Stimulated activated CD4-positive, alpha-beta T cell treated with anti-CD3 and anti-CD28 coated beads, Interleukin-12 subunit alpha, Interleukin-12 subunit beta, amount 100 ng/mL, for 4 hours (primary cell): Measurements from ENCODE around the gene SOBP.

Experiments
- DNase-seq: peaks from one replicate; pipeline ENCODE4 v3.0.0-alpha.2; 2020

SOBP gene

DNA sequence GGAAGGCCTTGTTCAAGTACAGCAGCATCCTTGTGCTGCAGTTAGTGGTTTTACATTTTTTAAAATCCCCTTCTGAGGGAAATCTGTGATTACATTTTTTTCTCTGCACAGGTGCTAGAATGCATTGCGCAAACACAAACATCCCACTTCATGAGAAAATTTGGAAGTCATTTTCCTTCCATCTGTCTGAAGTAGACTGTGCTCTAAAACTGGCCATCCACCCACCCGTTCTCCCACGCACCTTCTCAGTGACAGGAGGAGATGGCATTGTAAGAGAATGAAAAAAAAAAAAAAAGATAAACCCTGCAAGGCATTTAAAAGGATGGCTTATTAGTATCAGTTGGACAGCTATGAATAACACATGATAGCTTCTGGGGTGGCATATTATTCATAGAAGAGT is 65.0 kb downstream of the SOBP start:
- DNase-seq, result no peak

DNA sequence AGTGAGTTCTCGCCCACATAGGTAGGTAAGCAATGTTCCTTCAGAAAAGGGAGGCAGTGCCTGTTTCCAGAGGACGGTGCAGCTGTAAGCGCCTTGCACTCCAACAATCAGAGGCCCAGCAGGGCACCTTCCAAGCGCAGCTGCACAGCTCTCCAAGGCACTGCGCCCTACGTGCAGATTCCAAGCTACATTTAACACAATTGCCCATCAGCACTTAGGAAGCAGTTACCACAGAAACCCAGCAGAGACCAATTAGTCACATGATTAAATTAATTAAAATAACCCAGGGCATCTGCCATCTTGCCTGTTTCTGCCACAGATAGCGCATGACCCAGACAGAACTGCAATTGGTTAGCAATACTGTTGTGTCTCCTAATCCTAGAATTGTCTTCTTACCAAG is 65.5 kb downstream of the SOBP start:
- no peak for DNase-seq

DNA sequence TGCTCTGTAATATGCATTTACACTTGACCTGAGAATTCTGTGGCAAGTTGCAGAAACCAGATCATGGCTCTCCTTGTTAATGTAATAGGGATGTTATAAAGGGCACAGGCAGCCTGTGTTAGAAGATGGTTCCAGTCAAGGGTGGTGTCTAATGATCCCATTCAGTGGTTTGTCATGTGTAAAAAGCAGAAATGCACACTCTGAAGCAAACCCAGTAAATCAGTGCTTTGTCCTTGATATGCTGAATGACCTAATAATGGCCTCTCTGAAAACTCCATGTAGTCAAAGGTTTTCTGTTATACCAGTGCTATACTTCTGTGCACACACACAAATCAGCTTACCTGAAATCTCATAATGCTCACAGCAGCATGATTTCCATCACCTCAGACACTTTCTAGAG is 66.2 kb downstream of the SOBP start:
- DNase-seq, result no peak

DNA sequence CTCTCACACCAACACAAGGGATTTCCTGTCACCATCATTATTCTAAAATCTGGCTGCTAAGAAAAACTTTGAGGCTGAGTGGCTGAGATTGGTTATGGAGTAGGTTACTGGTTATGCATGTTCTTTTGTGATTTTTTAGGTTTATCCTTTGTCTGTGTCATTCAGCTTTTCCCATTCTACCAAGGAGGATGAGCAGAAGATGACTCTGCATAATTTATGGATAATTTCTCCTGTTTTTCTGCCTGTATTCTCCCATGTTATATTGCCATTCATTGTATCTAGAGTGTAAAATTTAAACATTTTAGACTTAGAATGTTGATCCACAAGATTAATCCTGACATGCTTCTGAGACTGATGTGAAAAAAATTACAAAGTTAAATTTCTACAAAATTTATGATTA is 67.8 kb downstream of the SOBP start:
- no peak for DNase-seq

DNA sequence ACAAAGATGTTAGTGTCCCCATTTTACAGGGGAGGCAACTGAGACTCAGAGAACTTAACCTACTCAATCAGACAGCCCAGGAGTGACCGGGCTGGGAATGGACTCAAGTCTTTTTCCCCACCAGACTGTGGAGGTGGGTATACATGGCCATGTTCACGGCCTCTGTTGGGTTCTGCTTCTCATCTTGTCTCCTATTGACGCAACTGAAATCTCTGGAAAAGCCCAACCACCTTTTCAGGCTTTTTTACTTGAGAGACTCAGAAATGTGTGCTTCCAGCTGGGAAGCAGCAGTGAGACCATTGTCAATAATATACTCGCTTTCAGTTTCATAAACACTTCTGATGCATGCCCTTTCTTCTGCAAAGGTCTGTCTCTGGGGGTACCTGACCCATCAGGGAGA is 70.7 kb downstream of the SOBP start:
- DNase-seq, result no peak

DNA sequence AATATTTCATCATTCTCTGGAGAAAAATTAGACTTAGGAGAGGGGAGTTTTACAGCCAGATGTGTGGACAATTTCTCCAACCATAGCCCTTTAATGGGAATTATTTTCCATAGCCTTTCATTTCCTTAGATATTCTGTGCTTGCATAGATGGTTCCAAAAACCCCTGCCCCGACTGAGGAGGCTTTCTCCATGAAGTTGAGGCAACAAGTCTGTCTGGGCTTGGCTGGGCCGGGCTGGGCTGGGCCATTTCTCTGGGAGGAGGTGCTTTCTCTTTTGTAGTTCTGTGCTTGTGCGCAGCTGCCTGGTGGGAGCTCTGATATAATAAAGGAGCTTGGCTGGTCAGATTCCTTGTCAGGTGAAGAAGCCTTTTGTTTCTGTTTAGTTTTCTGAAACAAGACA is 71.4 kb downstream of the SOBP start:
- no peak for DNase-seq

DNA sequence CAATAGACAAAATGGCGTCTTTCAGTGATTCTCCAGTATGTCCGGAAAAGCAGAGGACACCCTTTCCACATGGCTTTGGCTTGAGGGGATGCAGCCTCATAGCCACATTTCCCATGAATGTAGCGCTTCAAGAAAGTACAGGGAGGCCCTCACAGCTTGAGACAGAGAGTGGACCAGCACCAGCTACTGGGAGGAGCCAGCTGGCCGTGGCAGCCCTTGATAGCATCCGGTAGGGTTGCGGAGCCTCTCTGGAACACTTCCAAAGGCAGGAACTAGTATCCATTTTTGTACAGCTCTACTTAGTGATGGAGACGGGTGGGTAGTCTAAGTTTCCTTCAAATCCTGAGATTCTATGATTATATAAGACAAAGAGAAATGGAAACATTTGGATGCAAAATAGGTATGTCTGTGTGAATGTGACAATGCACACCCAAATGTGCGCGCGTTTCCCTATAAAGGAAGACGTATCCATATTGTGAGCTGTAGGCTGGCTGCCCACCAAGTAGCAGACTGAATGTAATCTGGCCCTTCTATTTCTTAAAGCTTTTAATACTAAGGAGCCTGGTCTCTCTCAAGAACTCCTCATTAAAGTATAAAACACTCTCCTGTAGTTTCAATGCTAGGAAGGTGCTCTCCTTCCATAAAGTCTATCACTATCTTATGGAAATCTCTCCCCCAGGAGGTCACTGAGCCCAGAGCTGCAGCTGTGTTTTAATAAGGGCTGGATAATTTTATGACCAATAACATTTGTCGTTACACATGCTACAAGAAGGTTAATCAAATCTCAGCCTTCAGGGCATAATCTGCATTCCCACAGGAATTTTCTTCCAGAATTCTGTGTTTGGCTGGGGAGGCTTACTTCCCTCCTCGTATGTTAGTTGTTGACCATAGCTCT is 74.0 kb downstream of the SOBP start:
- DNase-seq, result no peak

DNA sequence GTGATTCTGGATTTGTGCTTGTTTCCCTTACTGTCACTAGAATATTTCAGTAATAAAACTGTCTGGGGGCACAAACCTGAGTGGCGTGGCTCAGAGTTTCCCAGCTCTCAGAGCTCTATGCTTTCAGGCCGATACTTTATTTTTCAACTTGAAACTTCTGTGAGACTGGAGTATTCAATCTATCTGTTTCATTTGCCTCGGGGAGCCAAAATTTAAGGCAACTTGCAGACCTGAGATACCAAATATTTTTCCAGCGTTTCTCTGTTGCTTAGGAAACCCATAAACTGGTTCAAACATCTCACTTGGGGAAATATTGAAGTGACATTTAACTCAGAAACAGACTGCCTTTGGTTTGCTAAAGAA is 74.7 kb downstream of the SOBP start:
- DNase-seq, result no peak

DNA sequence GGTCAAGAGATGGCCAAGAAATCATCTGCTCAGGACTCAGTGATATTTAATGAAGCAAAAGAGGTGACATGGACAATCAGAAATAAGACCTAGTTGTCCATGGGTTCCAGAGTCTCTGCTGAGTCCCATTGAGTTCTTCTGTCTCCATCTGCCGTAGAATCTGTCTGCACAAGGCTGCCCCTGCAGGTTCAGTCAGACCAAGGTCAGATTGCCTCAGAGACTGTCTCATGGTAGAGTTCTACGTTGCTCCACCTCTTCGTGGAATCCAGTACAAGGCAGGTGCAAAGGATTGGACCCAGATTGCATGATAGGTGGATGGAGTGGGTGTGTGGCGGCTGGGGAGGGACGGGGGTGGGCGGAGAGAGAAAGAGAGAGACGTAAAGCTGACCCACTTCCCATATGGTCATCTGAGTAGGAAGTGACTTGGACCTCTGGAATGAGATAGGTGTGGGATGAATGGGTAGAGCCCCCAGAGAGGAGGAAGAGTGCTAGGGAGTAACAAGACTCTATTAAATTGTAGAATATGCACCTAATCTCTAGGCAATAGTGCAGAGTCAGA is 75.3 kb downstream of the SOBP start:
- DNase-seq, result no peak

DNA sequence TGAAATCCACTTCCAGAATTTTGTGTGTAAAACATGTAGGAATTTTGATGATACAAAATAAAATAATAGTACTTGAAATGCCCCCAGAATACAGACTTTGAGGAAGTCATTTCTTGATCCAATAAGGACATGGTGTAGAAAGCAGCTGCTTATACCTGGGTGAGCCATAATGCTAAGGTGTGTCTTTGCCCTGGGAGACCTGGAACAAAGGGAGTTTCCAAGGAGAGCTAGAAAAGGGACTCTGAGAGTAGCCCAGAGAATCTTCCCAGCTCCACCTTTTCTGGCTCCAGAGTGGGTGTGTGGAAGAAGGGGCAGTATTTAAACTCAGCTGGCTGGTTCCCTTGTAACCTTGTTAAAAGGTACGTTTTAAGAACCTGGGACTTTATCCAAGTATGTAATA is 77.7 kb downstream of the SOBP start:
- DNase-seq, result no peak

DNA sequence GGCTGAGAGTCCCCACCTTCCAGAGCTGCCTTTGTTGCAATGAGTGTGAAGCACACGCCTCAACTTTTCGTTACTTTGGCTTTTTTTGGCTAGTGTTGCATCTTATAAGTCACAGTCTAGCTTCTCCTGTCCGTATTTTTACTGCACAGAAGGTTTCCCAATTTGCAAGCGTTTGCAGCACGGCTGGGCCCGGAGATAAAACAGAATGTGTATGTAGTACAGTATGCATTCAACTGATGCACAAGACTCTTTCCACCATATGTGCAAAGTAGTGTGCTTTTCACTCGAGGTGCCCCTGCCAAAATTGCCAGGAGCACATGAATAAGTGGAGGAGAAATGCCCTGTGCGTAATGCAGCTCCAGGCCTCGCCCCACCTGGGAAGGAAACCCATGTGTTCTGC is 79.6 kb downstream of the SOBP start:
- no peak for DNase-seq

DNA sequence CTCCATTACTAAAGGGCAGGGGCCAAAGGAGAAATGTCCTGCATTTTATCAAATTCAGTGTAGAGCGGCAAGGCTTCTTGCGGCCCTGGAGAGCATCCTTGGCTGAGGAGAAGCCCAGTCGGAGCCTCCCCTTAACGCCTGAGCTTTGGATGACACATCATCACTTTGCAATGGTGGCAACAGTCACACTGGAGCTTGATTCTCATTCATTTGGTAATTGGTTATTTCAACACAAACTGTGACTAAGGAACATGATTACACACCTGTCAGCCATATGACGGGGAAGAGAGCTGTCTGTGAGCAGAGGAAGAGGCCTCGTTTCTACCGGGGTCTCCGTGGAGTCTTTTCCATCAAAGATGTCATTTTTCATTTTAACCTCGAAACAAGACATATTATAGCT is 81.4 kb downstream of the SOBP start:
- DNase-seq, result no peak

DNA sequence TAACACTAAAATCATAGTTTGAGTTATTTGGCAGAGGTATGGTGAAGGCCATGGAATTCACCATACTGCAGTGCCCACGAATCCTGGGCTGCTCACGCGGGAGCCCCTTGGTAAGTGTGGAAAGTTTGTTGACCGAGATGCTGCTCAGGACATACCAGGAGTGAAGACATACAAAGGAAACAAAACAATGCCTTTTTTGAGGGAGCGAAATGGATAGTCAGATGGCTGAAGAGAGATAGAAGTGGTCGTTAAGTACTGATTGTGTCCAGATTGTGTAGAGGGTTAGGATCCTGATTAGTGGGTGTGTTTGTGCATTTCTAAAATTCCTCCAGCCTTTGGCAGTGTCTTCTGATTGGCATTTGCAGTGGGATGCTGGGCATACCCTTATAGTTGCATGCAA is 83.0 kb downstream of the SOBP start:
- no peak for DNase-seq

DNA sequence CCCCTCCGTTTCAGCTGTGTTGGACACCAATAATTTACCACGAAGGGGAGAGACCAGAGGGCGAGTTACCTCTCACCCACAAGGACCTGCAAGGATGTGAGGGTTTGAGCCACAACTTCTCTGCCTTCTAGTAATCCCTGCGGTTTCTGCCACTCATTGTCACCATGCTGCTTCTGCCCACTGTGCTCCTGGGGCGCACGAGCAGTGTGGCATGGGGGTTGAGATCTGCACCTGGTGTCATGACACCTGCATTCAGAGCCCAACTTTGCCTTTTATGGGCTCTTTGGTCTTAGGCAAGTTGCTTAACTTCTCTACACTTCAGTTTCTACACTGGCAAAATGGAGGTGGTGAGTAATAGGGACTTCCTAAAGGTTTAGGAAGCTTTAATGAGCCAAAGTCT is 84.9 kb downstream of the SOBP start:
- DNase-seq, result no peak

DNA sequence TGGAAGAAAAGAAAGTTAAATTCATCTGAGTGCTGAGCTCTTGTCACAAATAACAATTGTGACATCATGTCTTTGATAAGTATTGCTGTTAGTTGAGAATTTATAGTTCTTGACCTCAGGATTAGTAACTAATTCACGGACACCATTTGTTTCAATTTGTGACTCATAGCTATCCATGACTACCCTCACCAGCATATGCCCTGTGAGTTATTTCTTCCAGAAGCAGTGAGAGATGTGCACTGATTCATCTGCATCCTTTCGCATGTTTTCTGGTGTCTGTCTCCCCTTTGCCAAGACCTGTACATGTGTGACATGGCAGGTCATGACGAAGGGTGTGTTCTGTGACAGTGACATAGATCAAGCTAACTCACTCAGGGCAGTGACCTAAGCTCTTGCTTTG is 86.9 kb downstream of the SOBP start:
- DNase-seq, result no peak

DNA sequence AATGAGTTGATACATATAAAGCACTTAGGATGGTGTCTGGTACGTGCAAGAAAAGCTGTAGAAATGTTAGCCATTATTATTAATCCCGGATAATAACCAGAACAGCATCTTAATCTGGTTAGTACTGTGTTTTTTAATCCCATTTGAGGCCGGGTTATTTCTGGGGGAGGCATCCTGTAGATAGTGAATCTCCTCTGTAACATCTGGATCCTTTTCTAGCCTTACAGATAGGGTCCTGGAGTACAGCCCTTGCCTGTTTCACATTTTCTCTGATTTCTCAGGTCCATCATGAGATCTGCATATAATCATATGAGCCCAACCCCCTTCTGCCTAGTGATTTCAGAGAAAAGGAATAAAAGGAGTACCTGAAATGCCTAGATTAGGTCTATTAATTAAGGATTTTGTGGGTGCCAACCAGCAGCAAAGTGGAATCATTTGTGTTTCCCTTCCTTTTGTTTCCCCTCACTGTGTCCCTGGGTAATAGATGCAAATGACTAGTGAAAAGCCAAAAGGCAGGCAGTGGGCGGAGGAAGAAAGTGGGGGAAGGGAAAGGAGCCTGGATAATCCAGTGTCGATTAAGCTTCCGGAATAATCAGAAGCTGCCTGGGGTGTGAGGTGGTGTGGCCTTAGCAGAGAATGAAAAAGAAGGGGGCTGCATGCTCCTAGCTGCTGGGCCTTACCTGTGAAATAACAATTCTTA is 88.9 kb downstream of the SOBP start:
- no peak for DNase-seq

DNA sequence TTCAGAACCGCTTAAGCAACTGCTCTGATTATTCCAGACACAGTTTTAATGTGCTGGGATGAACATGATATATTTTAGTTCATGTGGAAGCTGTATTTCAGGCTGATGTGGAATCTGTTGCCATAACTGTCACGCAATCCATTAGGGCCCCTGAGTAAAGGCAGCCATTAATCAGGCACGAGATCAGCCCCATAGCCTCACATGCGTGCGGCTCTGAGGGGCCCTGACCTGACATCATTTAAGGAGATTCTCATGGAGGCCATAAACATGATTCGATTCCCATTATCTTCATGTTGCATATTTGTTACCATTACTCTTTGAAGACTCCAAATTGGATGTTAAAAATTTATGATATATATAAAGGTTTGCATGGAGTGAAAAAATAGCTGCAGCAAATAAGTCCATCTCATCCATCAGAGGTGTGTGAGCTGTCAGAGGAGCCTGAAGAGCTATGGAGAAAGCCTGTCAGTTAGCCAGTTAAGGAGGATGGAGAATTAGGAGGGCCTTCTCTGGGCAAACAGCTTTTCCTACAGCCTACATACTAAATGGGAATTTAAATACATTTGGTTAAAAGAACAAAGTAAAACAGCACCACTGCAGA is 89.6 kb downstream of the SOBP start:
- DNase-seq, result no peak

DNA sequence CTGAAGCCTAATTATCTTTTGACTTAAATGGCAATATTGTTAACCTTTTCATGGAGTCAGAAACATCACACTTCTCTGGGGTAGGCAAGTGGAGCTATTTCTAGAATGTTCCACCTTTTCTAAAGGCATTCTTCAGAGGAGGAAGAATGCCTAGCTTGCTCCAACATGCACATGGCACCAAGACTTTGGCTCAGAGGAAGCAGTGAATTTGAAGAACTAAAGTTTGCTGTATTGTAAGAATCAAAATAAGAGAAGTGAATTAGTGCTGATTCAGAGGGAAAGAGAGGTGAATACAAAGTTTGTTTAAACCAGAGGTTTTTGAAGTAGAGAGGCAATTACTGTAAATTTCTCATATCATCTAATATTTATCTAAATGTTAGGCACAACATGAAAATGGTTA is 92.2 kb downstream of the SOBP start:
- DNase-seq, result no peak

DNA sequence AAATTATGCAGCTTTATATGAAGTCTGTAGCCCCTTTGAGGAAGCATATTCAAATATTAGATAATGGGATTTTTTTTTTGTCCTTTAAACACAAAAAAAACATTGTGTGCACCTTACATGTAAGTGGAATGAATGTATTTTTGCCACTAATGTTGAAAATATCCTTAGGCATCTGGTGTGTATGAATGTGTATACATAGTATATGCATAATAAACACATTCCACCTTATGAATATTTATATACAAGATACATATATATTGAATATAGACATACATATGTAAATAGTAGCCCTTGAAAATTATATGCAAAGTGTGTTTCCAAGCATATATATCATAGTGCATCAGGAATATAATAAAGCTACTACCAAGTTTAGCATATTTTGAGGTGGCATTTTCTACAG is 94.8 kb downstream of the SOBP start:
- no peak for DNase-seq

DNA sequence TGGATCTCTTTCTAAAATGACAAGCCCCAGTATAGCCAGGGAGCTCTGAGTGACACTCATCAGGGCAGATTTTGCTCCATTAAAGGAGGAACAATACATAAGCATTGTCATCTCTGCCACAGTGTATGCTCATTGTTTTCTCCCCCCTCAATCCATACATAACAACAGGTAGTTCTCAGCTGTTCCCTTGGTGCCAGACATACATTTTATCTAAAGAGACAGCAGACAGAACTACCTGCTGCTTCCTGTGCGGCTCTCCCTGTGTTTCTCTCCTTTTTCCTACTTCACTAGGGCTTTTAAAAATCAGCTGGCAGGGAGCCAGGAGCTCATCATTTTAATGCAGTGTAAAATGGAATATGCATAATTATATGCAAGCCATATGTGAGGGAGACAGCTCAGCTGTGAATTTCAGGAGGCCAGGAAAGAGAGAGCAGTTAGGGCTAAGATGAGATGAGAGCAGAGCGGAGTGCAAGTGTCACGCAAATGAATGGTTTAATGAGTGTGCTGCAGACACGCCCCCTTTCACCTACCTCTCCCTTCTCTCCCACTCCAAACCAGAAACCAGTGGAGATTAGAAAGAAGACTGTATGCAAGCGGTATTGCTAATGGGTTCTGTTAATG is 96.0 kb downstream of the SOBP start:
- no peak for DNase-seq

DNA sequence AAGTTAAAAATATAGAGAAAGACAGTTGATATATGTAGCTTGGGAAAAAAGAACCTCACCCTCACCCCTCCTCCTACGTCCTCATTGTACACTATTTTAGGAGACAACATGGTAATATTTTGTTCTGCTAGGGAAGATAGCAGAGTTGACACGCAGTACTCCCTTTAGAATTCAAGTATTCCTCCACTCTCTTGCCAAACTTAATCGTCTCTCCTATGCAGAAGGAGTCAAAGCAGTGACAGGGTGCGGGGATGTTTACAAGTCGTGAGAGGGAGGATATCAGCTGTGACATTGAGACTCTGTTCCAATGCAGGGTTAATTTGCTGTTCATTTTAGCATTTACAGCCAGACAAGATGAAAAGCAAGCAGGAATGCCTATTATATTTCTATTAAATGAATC is 97.5 kb downstream of the SOBP start:
- DNase-seq, result no peak

DNA sequence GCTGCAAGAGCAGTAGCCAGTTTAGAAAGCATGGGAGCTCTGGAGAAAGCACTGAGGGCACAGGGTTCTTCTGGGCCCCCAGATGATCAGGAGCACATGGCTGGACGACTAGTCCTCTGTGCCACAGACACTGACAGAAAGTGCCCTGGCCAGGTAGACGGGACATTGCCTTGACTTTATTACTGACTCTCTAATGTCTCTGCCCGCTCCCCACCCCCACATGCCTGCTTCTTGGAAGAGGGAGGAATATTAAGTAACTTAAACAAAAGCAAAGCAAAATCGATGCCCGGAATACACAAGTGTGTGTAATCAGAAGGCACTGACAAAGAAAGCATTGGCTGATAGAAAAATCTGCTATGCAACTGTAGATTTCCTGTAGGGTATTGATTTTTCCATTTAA is 99.3 kb downstream of the SOBP start:
- DNase-seq, result no peak

DNA sequence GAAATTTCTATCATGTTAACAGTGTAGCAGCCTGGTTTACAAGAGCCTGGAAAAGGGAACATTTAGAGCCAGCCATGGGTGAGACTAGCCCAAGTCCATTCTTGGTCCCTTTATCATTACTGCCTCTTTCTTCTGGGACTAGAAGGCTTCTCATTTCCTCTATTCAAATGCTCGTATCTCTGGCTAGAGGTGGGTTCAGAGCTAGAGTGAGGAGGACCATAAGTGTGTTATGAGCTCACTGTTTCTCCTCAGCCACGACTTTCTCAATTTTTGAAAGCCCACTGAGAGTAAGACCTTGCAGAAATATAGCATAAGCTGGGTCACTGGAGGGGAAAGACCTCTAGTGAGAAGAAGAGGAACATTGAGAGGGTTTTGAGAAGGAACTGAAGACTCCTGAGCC is 100.0 kb downstream of the SOBP start:
- DNase-seq, result no peak

DNA sequence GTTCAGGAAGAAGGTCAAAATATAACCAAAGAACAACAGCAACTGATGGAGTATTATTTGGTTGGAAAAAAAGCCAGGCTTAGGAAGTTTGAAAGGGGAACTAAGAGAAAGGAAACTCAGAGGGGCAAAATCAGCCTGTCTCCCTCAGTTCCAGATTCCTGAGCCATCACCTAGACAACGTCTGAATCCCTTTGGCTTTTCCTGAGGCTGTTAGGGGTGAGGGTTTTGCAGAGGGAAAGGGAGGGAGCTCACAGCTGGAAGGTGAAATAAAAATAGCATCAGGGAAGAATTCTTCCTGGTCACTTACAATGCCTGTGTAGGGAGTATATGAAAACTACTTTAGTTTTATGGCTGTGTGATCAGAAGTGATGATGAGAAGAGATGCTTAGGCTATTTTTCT is 100.5 kb downstream of the SOBP start:
- no peak for DNase-seq
